ENCODE data around the gene GHRHR. TPM values are rescaled to one million over a fixed set of nuclear protein-coding genes. Genes with fewer than 3 reads are reported as not detected.

The GHRHR gene
- polyA plus RNA-seq, 2 donors, result not detected

- WGBS, 2 donors, result 54 to 59% methylated on average over 9 of the region's 9 CpGs
- H3K36me3 ChIP-seq (ENCODE audit: control insufficient read depth in 2 of 2, insufficient read depth in 2 of 2, low read length in 1 of 2), result peaks cover 0 to 6% of the 10 kb centered on the region in 2 donors
- H3K4me1 ChIP-seq (ENCODE audit: control insufficient read depth in 2 of 2, insufficient read depth in 2 of 2, low read length in 1 of 2), result peaks cover 0 to 15% of the 10 kb centered on the region in 2 donors
- peak overlapping the region; percentile 18 to 60 for H3K27ac ChIP-seq (ENCODE audit: low read depth in 2 of 2, low read length in 1 of 2)
- H3K27me3 ChIP-seq (ENCODE audit: control insufficient read depth in 1 of 2, insufficient read depth in 2 of 2, low read length in 2 of 2), result no peaks in the 10 kb centered on the region
- no peaks in the 10 kb centered on the region for H3K9me3 ChIP-seq (ENCODE audit: control insufficient read depth in 2 of 2, insufficient read depth in 1 of 2, low read depth in 1 of 2, low read length in 1 of 2)
- no peak overlapping the region for H3K4me3 ChIP-seq (ENCODE audit: low read depth in 1 of 2, low read length in 2 of 2)
These were observed 42.9 kb upstream of the GHRHR start for GRCh38 chr7:30920584-30921539.

- H3K4me1 ChIP-seq (ENCODE audit: control insufficient read depth in 2 of 2, insufficient read depth in 2 of 2, low read length in 1 of 2), result peaks cover 0 to 15% of the 10 kb centered on the region in 2 donors
- WGBS, 2 donors, result 90% methylated on average over 19 of the region's 19 CpGs
- H3K27me3 ChIP-seq (ENCODE audit: control insufficient read depth in 1 of 2, insufficient read depth in 2 of 2, low read length in 2 of 2), result no peaks in the 10 kb centered on the region
- no peak overlapping the region for H3K4me3 ChIP-seq (ENCODE audit: low read depth in 1 of 2, low read length in 2 of 2)
- peak overlapping the region; percentile 14 to 18 for H3K27ac ChIP-seq (ENCODE audit: low read depth in 2 of 2, low read length in 1 of 2)
- H3K36me3 ChIP-seq (ENCODE audit: control insufficient read depth in 2 of 2, insufficient read depth in 2 of 2, low read length in 1 of 2), result peaks cover 0 to 6% of the 10 kb centered on the region in 2 donors
- H3K9me3 ChIP-seq (ENCODE audit: control insufficient read depth in 2 of 2, insufficient read depth in 1 of 2, low read depth in 1 of 2, low read length in 1 of 2), result peaks cover 0 to under 1% of the 10 kb centered on the region in 2 donors
These were observed 42.0 kb upstream of the GHRHR start for GRCh38 chr7:30921540-30922401.

- H3K36me3 ChIP-seq (ENCODE audit: control insufficient read depth in 2 of 2, insufficient read depth in 2 of 2, low read length in 1 of 2), result peaks cover 0 to 6% of the 10 kb centered on the region in 2 donors
- 89 to 90% methylated on average over 9 of the region's 9 CpGs for WGBS, 2 donors
- H3K27ac ChIP-seq (ENCODE audit: low read depth in 2 of 2, low read length in 1 of 2), result no peak overlapping the region
- no peaks in the 10 kb centered on the region for H3K27me3 ChIP-seq (ENCODE audit: control insufficient read depth in 1 of 2, insufficient read depth in 2 of 2, low read length in 2 of 2)
- no peak overlapping the region for H3K4me3 ChIP-seq (ENCODE audit: low read depth in 1 of 2, low read length in 2 of 2)
- peaks cover 5% of the 10 kb centered on the region in 2 donors for H3K9me3 ChIP-seq (ENCODE audit: control insufficient read depth in 2 of 2, insufficient read depth in 1 of 2, low read depth in 1 of 2, low read length in 1 of 2)
- peaks cover 0 to 15% of the 10 kb centered on the region in 2 donors for H3K4me1 ChIP-seq (ENCODE audit: control insufficient read depth in 2 of 2, insufficient read depth in 2 of 2, low read length in 1 of 2)
These were observed 41.2 kb upstream of the GHRHR start for GRCh38 chr7:30922596-30922995.

GRCh38 chr7:30923009-30923773, 40.6 kb upstream of the GHRHR start:
- no peak overlapping the region for H3K27ac ChIP-seq (ENCODE audit: low read depth in 2 of 2, low read length in 1 of 2)
- H3K27me3 ChIP-seq (ENCODE audit: control insufficient read depth in 1 of 2, insufficient read depth in 2 of 2, low read length in 2 of 2), result no peaks in the 10 kb centered on the region
- H3K9me3 ChIP-seq (ENCODE audit: control insufficient read depth in 2 of 2, insufficient read depth in 1 of 2, low read depth in 1 of 2, low read length in 1 of 2), result peaks cover 5% of the 10 kb centered on the region in 2 donors
- H3K36me3 ChIP-seq (ENCODE audit: control insufficient read depth in 2 of 2, insufficient read depth in 2 of 2, low read length in 1 of 2), result peaks cover 0 to 6% of the 10 kb centered on the region in 2 donors
- H3K4me1 ChIP-seq (ENCODE audit: control insufficient read depth in 2 of 2, insufficient read depth in 2 of 2, low read length in 1 of 2), result peaks cover 0 to 15% of the 10 kb centered on the region in 2 donors
- no peak overlapping the region for H3K4me3 ChIP-seq (ENCODE audit: low read depth in 1 of 2, low read length in 2 of 2)
- WGBS, 2 donors, result 92 to 94% methylated on average over 19 of the region's 19 CpGs

- WGBS, 2 donors, result 88 to 91% methylated on average over 13 of the region's 13 CpGs
- H3K9me3 ChIP-seq (ENCODE audit: control insufficient read depth in 2 of 2, insufficient read depth in 1 of 2, low read depth in 1 of 2, low read length in 1 of 2), result peaks cover 5% of the 10 kb centered on the region in 2 donors
- no peak overlapping the region for H3K27ac ChIP-seq (ENCODE audit: low read depth in 2 of 2, low read length in 1 of 2)
- no peak overlapping the region for H3K4me3 ChIP-seq (ENCODE audit: low read depth in 1 of 2, low read length in 2 of 2)
- peaks cover 0 to 6% of the 10 kb centered on the region in 2 donors for H3K36me3 ChIP-seq (ENCODE audit: control insufficient read depth in 2 of 2, insufficient read depth in 2 of 2, low read length in 1 of 2)
- H3K4me1 ChIP-seq (ENCODE audit: control insufficient read depth in 2 of 2, insufficient read depth in 2 of 2, low read length in 1 of 2), result peaks cover 0 to 15% of the 10 kb centered on the region in 2 donors
- no peaks in the 10 kb centered on the region for H3K27me3 ChIP-seq (ENCODE audit: control insufficient read depth in 1 of 2, insufficient read depth in 2 of 2, low read length in 2 of 2)
These were observed 39.9 kb upstream of the GHRHR start for GRCh38 chr7:30923774-30924413.

- Histone ChIP-seq H3K4me1 (ENCODE audit: control insufficient read depth in 2 of 2, insufficient read depth in 2 of 2, low read length in 1 of 2) (peaks cover 0 to 15% of the 10 kb centered on the region in 2 donors), H3K9me3 (ENCODE audit: control insufficient read depth in 2 of 2, insufficient read depth in 1 of 2, low read depth in 1 of 2, low read length in 1 of 2) (peaks cover 5% of the 10 kb centered on the region in 2 donors), H3K27me3 (ENCODE audit: control insufficient read depth in 1 of 2, insufficient read depth in 2 of 2, low read length in 2 of 2) (no peaks in the 10 kb centered on the region), H3K36me3 (ENCODE audit: control insufficient read depth in 2 of 2, insufficient read depth in 2 of 2, low read length in 1 of 2) (peaks cover 0 to 6% of the 10 kb centered on the region in 2 donors), H3K27ac (ENCODE audit: low read depth in 2 of 2, low read length in 1 of 2) (no peak overlapping the region), H3K4me3 (ENCODE audit: low read depth in 1 of 2, low read length in 2 of 2) (no peak overlapping the region)
These were observed 39.1 kb upstream of the GHRHR start for GRCh38 chr7:30924624-30925023.

GRCh38 chr7:30925117-30925516, 38.6 kb upstream of the GHRHR start:
- Histone ChIP-seq H3K9me3 (ENCODE audit: control insufficient read depth in 2 of 2, insufficient read depth in 1 of 2, low read depth in 1 of 2, low read length in 1 of 2) (peaks cover 5% of the 10 kb centered on the region in 2 donors), H3K4me1 (ENCODE audit: control insufficient read depth in 2 of 2, insufficient read depth in 2 of 2, low read length in 1 of 2) (peaks cover 0 to 11% of the 10 kb centered on the region in 2 donors), H3K36me3 (ENCODE audit: control insufficient read depth in 2 of 2, insufficient read depth in 2 of 2, low read length in 1 of 2) (peaks cover 0 to 6% of the 10 kb centered on the region in 2 donors), H3K27me3 (ENCODE audit: control insufficient read depth in 1 of 2, insufficient read depth in 2 of 2, low read length in 2 of 2) (no peaks in the 10 kb centered on the region), H3K4me3 (ENCODE audit: low read depth in 1 of 2, low read length in 2 of 2) (no peak overlapping the region), H3K27ac (ENCODE audit: low read depth in 2 of 2, low read length in 1 of 2) (no peak overlapping the region)
- WGBS, 2 donors, result 66 to 67% methylated on average over 2 of the region's 2 CpGs

- no peaks in the 10 kb centered on the region for H3K27me3 ChIP-seq (ENCODE audit: control insufficient read depth in 1 of 2, insufficient read depth in 2 of 2, low read length in 2 of 2)
- H3K36me3 ChIP-seq (ENCODE audit: control insufficient read depth in 2 of 2, insufficient read depth in 2 of 2, low read length in 1 of 2), result peaks cover 0 to 6% of the 10 kb centered on the region in 2 donors
These were observed 37.8 kb upstream of the GHRHR start for GRCh38 chr7:30925913-30926312.

More at GRCh38 chr7:30925913-30926312, 37.8 kb upstream of the GHRHR start:
- Histone ChIP-seq H3K9me3 (ENCODE audit: control insufficient read depth in 2 of 2, insufficient read depth in 1 of 2, low read depth in 1 of 2, low read length in 1 of 2) (peaks cover 5% of the 10 kb centered on the region in 2 donors), H3K4me1 (ENCODE audit: control insufficient read depth in 2 of 2, insufficient read depth in 2 of 2, low read length in 1 of 2) (peaks cover 0 to 8% of the 10 kb centered on the region in 2 donors), H3K27ac (ENCODE audit: low read depth in 2 of 2, low read length in 1 of 2) (no peak overlapping the region), H3K4me3 (ENCODE audit: low read depth in 1 of 2, low read length in 2 of 2) (no peak overlapping the region)
- WGBS, 2 donors, result 90 to 91% methylated on average over 5 of the region's 5 CpGs

Measured in esophagus (tissue), 2 donors.